ENCODE measurements around the gene NXNL2.

The NXNL2 gene

DNA sequence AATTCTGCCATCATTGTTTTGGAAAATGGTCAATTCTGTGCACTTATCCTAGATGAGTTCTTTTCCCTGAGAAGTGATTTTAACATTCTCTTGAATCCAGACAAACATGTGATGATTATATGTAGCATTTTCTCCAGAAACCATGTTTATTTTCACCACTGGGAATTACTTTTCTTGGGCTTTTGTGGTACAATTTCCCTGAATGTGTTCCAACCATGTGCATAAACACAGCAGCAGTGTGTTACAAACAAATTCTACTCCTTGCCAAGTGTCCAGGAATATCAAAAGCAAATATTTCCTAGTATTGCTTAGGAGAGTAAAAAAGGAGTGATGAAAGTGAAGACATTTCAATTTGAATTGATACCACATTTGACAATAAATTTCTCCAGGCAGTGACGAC is 50.4 kb downstream of the NXNL2 start:
- H3K9me3 Mint-ChIP-seq, result no peaks in the 10 kb centered on the region
- no peak overlapping the region for H3K4me3 Mint-ChIP-seq
- H3K27me3 Mint-ChIP-seq, result peaks cover 17% of the 10 kb centered on the region
- no peak overlapping the region for H3K27ac Mint-ChIP-seq
- ATAC-seq (no peak), DNase-seq (no peak)
- peaks cover 13% of the 10 kb centered on the region for H3K4me1 Mint-ChIP-seq

DNA sequence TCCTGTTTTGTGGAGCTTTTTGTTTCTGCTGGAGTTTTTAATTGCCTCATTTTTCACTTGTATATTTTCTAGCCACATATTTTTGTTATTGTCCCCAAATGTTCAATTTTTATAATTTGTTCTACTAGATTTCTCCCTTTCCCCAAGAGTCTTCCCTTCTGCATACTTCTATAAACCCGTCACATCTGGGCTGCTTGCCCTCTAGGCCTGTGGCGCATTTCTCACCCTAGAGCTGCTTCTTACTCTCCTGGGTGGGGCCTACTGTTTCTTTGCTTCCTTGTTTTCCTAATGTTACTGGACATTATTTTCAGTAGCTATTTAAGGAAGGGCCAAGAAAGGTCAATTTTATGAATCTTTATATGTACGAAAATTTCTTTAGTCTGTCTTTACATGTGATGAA is 51.5 kb downstream of the NXNL2 start:
- H3K4me1 Mint-ChIP-seq, result peaks cover 13% of the 10 kb centered on the region
- no peak for ATAC-seq
- H3K27ac Mint-ChIP-seq, result no peak overlapping the region
- no peaks in the 10 kb centered on the region for H3K9me3 Mint-ChIP-seq
- H3K27me3 Mint-ChIP-seq, result peaks cover 17% of the 10 kb centered on the region
- H3K4me3 Mint-ChIP-seq, result no peak overlapping the region
- DNase-seq, result no peak

DNA sequence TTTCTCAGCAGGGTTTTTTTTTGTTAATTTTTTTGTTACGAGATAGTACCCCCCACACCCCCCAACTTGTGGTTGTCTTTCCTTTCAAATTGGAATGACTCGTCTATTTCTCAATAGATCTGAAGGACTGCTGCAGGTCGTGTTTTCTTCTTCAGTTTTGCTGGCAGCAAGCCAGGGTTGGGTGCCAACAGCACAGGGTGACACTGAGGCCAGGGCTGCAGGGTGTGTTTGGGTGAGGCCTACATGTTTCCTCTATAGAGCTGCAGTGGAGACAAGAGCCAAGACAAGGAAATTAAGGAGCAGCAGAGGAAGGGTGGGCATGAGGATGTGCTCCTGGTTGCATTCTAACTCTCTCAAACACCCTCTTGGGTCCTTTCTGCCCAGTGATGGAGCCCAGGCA is 52.2 kb downstream of the NXNL2 start:
- Mint-ChIP-seq H3K4me3 (no peak overlapping the region), H3K4me1 (peaks cover 13% of the 10 kb centered on the region), H3K27me3 (peaks cover 17% of the 10 kb centered on the region), H3K27ac (no peak overlapping the region), H3K9me3 (no peaks in the 10 kb centered on the region)
- no peak for ATAC-seq
- no peak for DNase-seq

DNA sequence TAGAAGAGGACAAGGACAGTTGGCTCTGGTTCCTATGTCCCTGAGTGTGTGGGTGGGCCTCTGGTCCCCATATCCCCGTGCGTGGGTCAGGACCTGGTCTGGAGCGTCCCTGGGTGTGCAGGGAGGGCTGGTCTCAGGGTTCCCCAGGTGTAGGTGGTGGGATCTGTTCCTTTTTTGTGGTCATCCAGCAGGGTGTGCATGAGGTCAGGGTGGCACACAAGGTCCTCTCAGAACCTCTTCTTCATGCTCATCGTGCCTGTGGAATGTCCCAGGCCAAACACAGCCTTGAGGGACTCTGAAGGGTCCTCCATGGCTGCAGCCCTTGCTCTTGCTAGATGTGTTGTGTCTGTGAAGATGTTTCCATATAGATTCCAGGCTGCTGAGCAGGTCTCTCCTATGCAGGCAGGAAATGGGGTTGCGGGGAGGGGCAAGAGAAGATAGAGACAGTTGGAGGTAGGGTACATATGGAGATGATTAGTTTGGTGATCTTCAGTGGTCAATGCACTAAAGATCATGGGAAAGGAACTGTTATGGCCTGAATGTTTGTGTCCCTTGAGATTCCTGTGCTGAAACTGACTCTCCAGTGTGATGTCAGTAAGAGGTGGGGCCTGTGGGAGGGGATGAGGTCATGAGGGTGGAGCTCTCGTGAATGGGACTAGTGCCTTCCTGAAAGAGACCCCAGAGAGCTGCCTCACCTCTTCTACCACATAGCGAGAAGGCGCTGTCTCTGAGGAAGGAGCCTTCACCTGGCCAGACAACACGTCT is 53.1 kb downstream of the NXNL2 start:
- ATAC-seq, result no peak

DNA sequence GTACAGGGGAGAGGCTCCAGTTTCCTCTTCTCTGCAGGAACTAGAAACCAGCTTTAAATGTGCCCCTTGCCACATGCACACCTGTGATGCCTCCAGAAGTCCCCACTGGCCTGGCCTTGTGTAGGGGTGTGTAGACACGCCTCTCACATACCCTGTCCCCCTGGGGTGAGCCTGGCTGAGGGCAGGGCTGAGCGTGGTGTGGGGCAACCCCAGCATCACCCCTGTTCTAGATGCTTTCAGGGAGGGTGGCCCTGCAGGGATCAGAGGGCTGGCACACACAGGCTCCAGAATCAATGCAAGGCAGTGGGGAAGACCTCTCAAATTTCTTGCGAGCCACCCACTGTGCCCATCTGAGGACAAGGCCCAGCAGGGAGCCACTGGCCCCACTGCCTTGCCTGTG is 54.7 kb downstream of the NXNL2 start:
- peak; percentile 33 for ATAC-seq
- Mint-ChIP-seq H3K4me1 (peaks cover 12% of the 10 kb centered on the region), H3K27ac (no peak overlapping the region), H3K27me3 (peaks cover 10% of the 10 kb centered on the region), H3K9me3 (no peaks in the 10 kb centered on the region), H3K4me3 (no peak overlapping the region)
- DNase-seq, result no peak

More for the DNA sequence above, 53.1 kb downstream of the NXNL2 start:
- H3K27ac Mint-ChIP-seq, result no peak overlapping the region
- no peak overlapping the region for H3K4me3 Mint-ChIP-seq
- no peaks in the 10 kb centered on the region for H3K9me3 Mint-ChIP-seq
- peaks cover 22% of the 10 kb centered on the region for H3K27me3 Mint-ChIP-seq
- peaks cover 13% of the 10 kb centered on the region for H3K4me1 Mint-ChIP-seq
- no peak for DNase-seq

DNA sequence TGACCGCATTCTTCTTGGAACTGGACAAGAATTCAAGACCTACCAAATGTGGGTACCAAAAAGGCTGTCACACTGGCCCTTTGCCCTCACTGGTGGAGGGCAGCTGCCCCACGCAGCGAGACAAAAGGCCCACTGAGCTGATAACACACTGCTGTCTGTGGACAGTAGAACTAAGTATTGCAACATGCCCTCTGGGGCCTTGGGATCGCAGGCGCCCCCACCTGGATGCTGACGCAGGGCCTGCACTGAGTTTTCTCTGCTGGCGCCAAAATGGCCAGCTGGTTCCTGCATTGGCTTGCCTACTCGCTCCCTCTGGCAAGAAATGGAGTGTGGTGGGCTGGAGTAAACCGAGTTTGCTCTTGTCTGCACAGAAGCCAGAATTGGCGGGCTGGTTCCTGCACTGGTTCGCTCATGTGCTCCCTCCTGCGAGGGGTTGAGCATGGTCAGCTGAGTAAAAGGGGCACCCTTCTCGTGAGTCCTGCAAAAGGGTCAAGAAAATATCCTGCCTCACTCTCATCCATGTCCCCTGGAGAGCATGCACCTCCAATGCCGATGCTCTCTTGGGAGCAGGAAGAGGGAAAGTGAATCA is 55.7 kb downstream of the NXNL2 start:
- peak overlapping the region in 1 of 2 donors; percentile 13 for H3K27ac Mint-ChIP-seq
- H3K27me3 Mint-ChIP-seq, result peaks cover 17% of the 10 kb centered on the region
- peaks cover 12% of the 10 kb centered on the region for H3K4me1 Mint-ChIP-seq
- H3K4me3 Mint-ChIP-seq, result no peak overlapping the region
- no peak for ATAC-seq
- no peak for DNase-seq
- H3K9me3 Mint-ChIP-seq, result no peaks in the 10 kb centered on the region

DNA sequence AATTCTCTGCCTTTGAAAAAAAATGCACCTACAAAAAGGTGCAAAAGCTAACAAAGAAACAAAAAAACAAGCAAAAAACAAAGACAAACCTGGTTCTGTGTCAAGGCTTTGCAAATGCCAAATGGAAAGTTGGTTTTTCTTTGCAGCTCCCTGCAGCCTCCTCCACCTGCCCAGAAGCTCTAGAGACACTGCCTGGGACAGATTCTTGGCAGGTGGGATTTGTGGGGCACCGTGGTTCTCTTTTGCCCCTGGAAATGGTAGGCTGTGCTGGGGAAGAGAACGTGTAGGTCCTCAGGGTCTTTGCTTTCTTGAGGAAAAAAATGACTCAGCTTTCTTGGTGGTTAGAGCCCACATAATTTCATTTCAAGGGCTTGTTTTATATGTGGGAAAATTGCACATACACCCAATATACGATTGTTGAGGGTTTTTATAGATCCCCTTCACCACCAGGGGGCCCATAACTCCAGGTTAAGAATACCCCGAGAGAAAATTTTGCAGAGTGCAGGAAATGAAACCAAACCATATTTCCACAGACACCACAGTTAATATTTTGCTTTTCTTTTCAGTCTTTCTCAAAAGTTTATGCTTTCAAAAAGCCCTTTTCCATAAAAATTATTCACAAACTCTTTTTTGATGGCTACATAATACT is 58.7 kb downstream of the NXNL2 start:
- Mint-ChIP-seq H3K4me1 (peaks cover 12% of the 10 kb centered on the region), H3K9me3 (no peaks in the 10 kb centered on the region), H3K4me3 (no peak overlapping the region), H3K27me3 (peaks cover 37% of the 10 kb centered on the region), H3K27ac (no peak overlapping the region)
- peak; percentile 50 to 57 for DNase-seq
- ATAC-seq, result peak; percentile 85

Measured in stimulated activated naive CD8-positive, alpha-beta T cell treated with anti-CD3 and anti-CD28 coated beads, Interleukin-15, amount 100 ng/mL, for 72 hours (primary cell).